Measurements from ENCODE around the gene KPNA2. TPM values are rescaled to one million over a fixed set of nuclear protein-coding genes. Genes with fewer than 3 reads are reported as not detected.
A peak's percentile ranks its signal among the peaks of the same experiment; 100 is the strongest.

The KPNA2 gene
- total and polyA plus RNA-seq, 2 of the 13 experiments (the other 11 are each of a cell fraction or from before 2014, with no cell fraction given), result 111 to 305 TPM

DNA sequence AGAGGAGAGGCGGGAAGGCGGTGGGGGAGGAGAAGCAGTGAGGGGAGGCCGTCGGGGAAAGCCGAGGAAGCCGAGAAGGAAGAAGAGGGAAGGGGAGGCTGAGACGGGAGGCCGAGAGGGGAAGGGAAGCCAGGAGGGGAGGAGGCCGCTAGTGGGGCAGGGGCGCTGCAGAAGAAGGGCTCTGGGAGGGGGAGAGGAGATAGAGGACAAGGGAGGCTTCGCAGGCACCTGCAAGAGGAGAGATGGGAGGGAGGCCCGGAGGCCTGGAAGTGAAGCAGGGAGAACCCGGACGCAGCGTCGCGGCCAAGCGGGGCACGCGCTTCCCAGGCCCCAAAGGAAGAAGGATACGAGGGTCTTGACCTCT is 41.6 kb upstream of the KPNA2 start (continued):
- TF ChIP-seq, protein P1, sequence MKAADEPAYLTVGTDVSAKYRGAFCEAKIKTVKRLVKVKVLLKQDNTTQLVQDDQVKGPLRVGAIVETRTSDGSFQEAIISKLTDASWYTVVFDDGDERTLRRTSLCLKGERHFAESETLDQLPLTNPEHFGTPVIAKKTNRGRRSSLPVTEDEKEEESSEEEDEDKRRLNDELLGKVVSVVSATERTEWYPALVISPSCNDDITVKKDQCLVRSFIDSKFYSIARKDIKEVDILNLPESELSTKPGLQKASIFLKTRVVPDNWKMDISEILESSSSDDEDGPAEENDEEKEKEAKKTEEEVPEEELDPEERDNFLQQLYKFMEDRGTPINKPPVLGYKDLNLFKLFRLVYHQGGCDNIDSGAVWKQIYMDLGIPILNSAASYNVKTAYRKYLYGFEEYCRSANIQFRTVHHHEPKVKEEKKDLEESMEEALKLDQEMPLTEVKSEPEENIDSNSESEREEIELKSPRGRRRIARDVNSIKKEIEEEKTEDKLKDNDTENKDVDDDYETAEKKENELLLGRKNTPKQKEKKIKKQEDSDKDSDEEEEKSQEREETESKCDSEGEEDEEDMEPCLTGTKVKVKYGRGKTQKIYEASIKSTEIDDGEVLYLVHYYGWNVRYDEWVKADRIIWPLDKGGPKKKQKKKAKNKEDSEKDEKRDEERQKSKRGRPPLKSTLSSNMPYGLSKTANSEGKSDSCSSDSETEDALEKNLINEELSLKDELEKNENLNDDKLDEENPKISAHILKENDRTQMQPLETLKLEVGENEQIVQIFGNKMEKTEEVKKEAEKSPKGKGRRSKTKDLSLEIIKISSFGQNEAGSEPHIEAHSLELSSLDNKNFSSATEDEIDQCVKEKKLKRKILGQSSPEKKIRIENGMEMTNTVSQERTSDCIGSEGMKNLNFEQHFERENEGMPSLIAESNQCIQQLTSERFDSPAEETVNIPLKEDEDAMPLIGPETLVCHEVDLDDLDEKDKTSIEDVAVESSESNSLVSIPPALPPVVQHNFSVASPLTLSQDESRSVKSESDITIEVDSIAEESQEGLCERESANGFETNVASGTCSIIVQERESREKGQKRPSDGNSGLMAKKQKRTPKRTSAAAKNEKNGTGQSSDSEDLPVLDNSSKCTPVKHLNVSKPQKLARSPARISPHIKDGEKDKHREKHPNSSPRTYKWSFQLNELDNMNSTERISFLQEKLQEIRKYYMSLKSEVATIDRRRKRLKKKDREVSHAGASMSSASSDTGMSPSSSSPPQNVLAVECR (CRISPR knock-in tag; IDR thresholded peaks at IDR 0.05; ENCODE audit: borderline replicate concordance), result peak; percentile 38; the same call in 1 of the 2 replicates
- TF ChIP-seq ZNF354B (CRISPR knock-in tag; IDR thresholded peaks at IDR 0.05) (peak; percentile 71; the same call in 1 of the 2 replicates), ZMYM4 (CRISPR knock-in tag; IDR thresholded peaks at IDR 0.05) (no peak), KDM5B (CRISPR knock-in tag; IDR thresholded peaks at IDR 0.05; ENCODE audit: borderline replicate concordance) (peak; percentile 62), GABPA (IDR thresholded peaks at IDR 0.05; ENCODE audit: low read depth, low read length) (no peak), GABPA (CRISPR knock-in tag; IDR thresholded peaks at IDR 0.05; ENCODE audit: low read depth) (peak; percentile 42), JARID2 (CRISPR knock-in tag; IDR thresholded peaks at IDR 0.05; ENCODE audit: insufficient replicate concordance) (no peak), ZNF878 (CRISPR knock-in tag; IDR thresholded peaks at IDR 0.05) (0 out of 2 replicates have a peak, but pooled peaks have one; percentile 28), JUNB (CRISPR knock-in tag; IDR thresholded peaks at IDR 0.05; ENCODE audit: borderline replicate concordance) (no peak), ZNF225 (CRISPR knock-in tag; IDR thresholded peaks at IDR 0.05) (peak; percentile 62; the same call in 1 of the 2 replicates), HOXA9 (CRISPR knock-in tag; IDR thresholded peaks at IDR 0.05; ENCODE audit: borderline replicate concordance) (no peak)
- TF ChIP-seq, protein P2, sequence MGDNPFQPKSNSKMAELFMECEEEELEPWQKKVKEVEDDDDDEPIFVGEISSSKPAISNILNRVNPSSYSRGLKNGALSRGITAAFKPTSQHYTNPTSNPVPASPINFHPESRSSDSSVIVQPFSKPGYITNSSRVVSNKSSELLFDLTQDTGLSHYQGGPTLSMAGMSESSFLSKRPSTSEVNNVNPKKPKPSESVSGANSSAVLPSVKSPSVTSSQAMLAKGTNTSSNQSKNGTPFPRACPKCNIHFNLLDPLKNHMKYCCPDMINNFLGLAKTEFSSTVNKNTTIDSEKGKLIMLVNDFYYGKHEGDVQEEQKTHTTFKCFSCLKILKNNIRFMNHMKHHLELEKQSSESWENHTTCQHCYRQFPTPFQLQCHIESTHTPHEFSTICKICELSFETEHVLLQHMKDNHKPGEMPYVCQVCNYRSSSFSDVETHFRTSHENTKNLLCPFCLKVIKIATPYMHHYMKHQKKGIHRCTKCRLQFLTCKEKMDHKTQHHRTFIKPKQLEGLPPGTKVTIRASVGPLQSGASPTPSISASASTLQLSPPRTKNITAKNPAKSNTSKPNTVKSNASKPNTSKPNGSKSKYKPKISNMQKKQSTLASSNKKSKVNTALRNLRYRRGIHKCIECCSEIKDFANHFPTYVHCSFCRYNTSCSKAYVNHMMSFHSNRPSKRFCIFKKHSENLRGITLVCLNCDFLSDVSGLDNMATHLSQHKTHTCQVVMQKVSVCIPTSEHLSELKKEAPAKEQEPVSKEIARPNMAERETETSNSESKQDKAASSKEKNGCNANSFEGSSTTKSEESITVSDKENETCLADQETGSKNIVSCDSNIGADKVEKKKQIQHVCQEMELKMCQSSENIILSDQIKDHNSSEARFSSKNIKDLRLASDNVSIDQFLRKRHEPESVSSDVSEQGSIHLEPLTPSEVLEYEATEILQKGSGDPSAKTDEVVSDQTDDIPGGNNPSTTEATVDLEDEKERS (CRISPR knock-in tag; IDR thresholded peaks at IDR 0.05), result 0 out of 2 replicates have a peak, but pooled peaks have one; percentile 28
- TF ChIP-seq, protein P3, sequence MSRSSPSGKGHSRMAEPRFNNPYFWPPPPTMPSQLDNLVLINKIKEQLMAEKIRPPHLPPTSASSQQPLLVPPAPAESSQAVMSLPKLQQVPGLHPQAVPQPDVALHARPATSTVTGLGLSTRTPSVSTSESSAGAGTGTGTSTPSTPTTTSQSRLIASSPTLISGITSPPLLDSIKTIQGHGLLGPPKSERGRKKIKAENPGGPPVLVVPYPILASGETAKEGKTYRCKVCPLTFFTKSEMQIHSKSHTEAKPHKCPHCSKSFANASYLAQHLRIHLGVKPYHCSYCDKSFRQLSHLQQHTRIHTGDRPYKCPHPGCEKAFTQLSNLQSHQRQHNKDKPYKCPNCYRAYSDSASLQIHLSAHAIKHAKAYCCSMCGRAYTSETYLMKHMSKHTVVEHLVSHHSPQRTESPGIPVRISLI (CRISPR knock-in tag; IDR thresholded peaks at IDR 0.05; ENCODE audit: borderline replicate concordance), result peak; percentile 27; the same call in 1 of the 2 replicates
- TF ChIP-seq, protein P4, sequence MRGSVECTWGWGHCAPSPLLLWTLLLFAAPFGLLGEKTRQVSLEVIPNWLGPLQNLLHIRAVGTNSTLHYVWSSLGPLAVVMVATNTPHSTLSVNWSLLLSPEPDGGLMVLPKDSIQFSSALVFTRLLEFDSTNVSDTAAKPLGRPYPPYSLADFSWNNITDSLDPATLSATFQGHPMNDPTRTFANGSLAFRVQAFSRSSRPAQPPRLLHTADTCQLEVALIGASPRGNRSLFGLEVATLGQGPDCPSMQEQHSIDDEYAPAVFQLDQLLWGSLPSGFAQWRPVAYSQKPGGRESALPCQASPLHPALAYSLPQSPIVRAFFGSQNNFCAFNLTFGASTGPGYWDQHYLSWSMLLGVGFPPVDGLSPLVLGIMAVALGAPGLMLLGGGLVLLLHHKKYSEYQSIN (CRISPR knock-in tag; IDR thresholded peaks at IDR 0.05; ENCODE audit: borderline replicate concordance), result no peak
- TF ChIP-seq, protein P5, sequence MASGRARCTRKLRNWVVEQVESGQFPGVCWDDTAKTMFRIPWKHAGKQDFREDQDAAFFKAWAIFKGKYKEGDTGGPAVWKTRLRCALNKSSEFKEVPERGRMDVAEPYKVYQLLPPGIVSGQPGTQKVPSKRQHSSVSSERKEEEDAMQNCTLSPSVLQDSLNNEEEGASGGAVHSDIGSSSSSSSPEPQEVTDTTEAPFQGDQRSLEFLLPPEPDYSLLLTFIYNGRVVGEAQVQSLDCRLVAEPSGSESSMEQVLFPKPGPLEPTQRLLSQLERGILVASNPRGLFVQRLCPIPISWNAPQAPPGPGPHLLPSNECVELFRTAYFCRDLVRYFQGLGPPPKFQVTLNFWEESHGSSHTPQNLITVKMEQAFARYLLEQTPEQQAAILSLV (CRISPR knock-in tag; IDR thresholded peaks at IDR 0.05; ENCODE audit: borderline replicate concordance), result peak; percentile 39; the same call in 1 of the 2 replicates

All from HepG2 (cell line).